Loucy (cell line): ENCODE data around the gene CNTNAP2.

Experiments used
- EZH2phosphoT487 ChIP-seq: fragments of 200-600 bp; IDR thresholded peaks from 2 replicates; pipeline ENCODE4 v1.6.1; 2018; ENCODE audit warnings: antibody characterized with exemption, mild to moderate bottlenecking, moderate library complexity, borderline replicate concordance
- TF ChIP-seq, protein P1 (sequence below): fragments of 200-600 bp; sonication (generic); conservative IDR thresholded peaks from 2 replicates; pipeline ENCODE4 v1.5.1; 2014; ENCODE audit warnings: mild to moderate bottlenecking, antibody characterized with exemption, low read length

GRCh38 chr7:147803151-147803550, 1686.5 kb downstream of the CNTNAP2 start:
- TF ChIP-seq, protein P1, sequence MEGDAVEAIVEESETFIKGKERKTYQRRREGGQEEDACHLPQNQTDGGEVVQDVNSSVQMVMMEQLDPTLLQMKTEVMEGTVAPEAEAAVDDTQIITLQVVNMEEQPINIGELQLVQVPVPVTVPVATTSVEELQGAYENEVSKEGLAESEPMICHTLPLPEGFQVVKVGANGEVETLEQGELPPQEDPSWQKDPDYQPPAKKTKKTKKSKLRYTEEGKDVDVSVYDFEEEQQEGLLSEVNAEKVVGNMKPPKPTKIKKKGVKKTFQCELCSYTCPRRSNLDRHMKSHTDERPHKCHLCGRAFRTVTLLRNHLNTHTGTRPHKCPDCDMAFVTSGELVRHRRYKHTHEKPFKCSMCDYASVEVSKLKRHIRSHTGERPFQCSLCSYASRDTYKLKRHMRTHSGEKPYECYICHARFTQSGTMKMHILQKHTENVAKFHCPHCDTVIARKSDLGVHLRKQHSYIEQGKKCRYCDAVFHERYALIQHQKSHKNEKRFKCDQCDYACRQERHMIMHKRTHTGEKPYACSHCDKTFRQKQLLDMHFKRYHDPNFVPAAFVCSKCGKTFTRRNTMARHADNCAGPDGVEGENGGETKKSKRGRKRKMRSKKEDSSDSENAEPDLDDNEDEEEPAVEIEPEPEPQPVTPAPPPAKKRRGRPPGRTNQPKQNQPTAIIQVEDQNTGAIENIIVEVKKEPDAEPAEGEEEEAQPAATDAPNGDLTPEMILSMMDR, result no peak
- TF ChIP-seq EZH2phosphoT487, result no peak
